HG02884 (cell line): ENCODE data around the gene DNAI1.

Experiments used
- ATAC-seq: cut with Tn5 transposase; IDR thresholded peaks from one replicate; pipeline ENCODE4 v1.9.1; 2021; ENCODE audit warnings: mild to moderate bottlenecking, moderate library complexity; ENCODE audit not compliant: unreplicated experiment

Gene DNAI1

DNA sequence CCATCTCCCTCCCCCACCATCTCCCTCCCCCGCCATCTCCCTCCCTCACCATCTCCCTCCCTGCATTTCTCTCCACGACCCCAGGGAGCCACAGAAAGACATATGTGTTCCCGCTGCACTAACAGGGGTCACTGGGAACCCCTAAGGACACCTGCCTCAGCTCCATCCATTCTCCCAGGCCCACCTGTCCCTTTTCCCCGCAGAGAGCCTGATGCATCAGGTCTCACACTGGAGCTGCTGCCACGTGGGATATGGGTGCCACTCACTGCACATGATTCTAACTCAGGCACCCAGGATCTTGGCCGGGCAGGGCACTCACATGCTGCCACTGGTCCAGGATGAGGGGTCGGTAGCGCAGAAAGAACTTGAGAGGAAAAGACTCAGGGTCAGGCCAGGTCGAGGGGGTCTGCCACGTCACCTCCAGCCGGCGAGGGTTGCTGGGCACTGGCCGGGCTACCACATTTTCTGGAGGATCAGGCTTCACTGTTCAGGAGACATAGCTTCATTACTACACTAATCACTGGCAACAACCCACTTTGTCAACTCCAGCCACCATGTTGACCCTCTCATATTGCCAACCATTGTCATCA is 97.4 kb downstream of the DNAI1 start:
- ATAC-seq, result no peak

DNA sequence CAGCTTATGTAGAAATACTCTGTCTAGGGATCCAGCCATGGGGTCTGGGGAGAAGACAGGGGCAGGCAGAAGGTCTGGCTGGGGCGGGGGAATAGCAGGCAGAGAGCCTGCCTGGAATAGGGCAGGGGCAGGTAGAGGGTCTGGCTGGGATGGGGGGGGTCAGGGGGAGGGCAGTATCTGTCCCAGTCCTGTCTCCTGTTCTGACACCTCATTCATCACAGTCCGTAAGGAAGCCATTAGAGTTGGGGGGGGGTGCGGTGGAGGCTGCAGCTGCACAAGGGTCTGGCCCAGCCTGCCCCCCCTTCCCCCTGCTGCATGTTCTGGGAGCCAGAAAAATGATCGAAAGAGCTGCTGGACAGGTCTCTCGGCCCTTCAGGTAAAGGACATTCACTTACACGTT is 98.3 kb downstream of the DNAI1 start:
- ATAC-seq, result no peak

DNA sequence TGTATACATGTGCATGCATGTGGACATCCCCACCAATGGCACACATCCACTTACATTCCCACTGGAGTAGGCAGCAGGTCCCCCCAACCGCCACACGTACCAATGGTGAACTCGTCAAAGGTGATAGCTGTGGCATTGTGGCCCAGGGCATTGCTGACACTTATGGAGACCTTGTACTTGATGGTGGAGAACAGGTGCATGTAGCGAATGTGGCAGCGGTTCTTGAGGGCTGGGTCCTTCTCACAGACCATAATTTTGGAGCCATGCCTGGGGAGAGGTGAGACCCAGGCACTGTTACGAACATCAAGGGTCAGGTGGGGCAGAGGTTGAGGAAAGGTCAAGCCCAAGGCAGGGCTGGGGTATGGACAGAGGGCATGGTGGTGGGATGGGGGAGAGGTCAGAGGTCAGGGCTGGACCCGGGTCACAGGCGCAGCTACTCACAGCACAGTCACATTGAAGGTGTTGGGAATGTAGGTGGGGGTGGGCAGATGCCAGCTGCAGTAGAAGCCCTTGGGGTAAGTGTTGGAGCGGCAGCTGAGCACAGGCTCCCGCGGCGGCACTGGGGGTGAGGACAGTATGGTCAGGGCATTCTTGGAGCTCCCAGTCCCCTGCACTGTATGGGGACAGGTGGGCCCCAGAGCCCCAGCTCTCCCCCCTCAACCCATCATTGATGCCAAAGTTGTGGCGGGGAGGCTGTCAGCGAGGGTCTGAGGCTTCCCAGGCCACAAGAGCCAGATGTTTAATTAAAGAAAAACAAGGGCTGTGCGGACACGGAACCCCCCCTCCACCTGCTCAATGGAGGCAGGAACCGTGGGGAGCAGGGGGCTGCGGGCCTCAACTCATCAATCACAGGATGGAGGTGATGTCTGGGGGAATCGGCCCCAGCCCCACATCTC is 99.1 kb downstream of the DNAI1 start:
- ATAC-seq, result no peak

DNA sequence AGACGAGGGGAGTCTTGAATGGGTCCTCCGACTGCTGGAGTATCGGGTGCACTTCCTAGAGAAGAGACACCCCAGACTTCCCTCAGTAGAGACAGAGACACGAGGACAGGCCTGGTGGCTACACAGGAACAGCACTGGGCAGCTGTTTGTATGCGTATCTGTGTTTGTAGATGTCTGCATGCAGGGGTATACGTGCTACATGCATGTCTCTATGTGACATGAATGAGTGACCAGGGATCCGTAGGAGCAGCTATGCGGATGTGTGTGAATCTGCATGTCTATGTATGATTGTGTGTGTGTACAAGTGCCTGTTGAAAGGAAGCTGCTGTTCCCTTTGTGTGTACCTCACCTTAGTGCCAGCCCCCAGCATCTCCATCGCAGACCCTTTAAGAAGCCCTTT is 99.8 kb downstream of the DNAI1 start:
- ATAC-seq, result no peak

DNA sequence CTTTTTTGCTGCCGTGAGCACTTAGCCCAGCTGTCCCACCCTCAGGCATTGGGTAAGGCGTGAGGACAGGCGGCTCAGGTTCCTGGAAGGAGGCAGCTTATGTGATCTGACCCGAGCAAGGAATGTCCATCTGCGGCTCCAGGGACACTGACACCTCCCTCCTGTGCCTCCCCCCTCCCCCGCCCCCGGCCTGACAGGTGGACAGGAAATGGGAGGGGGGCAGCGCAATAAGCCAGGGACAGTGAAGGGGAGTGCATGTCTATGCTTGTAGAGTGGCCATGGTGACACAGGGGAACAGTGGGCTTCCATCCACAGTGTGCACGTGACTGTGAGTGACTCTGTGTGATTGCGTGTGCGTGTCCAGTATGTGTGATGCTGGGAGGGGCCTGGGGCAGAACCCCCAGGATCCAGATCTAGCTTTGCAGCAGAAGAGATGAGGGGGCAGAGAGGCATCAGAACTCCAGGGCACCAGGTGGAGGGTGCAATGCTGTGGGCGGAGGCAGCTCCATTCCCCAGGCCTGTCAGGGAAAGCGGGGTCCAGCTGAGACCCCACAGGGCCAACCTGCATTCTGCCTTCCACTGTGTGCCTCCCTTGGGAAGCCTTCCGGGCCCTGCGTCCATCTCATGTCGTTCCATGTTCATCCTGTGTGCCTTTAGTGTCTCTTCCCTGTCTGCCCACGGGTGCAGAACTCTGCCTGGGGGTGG is 100.5 kb downstream of the DNAI1 start:
- ATAC-seq, result no peak

DNA sequence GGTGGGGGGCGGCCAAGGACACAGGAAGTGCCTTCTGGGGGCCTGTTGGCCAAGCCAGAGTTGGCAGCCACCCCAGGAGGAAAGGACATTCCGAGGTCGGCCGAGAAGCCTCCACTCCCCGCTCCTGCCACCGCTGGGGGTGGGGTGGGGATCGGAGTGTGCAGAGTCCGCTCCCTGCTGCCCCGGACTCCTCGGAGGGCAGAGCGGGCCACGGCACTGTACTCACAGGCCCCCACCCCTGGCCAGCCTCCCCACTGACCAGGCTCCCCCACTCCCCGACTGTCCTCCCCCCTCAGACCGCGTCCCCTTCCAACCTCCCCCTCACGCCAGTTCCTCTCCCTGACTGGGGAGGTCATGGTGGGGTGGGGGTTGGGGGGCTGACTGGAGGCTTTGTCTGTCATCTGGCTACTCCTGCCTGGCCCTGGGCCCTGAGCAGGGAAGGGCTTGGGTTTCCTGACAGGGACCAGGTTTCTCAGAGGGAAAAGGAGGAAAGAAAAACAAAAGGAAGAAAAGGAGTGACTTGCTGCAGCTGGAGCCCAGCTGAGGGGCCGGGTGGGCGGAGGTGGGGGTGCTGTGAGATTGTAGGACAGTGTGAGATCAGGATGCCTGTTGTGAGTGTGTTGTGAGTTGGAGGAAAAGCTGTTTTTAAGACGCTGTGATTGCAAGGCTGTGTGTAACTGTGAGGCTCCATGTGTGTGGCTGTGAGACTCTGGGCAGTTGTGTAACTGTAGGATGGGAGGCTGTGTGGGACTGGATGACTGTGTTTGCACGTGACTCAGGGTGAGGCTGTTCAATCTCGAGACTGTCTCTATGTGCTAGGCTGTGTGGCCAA is 101.2 kb downstream of the DNAI1 start:
- no peak for ATAC-seq

DNA sequence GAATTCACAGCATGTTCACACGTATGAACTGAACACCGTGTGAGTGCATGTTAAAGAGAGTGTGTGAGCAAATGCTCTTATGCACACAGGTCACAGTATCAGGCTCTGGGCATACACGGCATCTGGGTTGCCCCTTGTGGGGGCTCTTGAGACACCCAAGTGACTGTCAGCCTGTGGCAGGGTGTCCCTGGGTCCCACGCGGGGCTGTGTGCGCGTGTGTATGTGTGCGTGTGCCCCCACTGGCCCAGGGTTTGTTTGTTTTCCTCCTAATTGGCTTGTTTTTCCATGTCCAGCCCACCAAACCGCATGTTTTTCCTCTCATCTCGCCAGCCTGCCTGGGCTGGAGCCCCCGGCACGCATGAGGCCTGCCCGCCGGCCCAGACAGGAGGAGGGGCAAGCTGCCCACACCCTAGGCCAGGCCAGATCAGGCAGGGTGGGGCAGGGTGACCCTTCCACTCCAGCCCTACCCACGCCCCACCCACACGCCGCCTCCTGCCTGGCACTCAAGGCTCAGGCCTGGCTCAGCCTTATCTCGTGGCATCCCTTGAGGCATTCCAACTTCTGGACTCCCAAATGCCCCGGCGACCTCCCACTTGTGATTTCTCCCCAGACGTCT is 102.1 kb downstream of the DNAI1 start:
- no peak for ATAC-seq

DNA sequence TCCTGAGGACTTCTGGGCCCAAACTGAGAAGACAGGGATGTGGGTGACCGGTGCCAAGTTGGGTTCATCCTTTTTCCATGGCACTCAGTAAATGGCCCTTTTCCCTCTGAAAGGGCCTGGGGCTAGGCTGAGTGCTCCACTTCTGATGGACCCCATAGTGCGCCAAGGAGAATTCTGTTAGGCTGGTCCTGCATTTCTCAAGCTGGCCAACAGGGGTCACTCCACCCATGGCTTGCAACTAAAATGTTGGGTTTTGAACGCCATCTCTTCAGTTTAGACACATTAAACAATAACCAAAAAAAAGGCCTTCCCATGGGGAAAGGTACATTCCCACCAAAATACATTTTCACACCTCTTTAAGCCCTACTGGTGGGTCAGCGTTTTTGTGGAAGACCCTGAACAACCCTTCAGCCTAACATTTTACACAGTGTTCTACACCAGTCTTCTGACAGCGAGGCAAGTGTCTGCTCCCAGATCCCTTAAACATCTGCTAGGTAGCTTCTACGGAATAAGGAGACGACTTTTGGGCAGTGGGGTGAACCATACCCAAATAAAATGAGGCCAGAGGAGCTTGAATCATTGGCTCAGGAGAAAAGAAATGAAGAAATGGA is 103.6 kb downstream of the DNAI1 start:
- ATAC-seq, result no peak

DNA sequence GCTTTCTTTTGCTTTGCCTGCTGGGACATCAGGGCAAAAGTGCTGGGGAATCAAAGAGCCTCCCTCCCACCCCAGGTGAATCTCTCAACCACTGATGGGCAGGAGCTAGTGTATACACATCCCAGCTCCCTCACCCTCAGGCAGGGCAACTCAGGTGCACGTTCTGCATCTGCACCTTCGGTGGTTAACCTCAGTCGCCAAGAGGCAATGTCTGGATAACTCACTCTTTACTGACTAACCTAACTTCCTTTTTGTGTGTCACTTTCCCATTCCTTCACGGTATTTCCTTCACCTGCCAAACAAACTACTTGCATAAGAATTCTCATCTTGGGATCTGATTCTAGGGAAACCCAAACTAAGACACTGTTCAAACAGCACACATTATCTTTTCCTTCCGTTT is 104.7 kb downstream of the DNAI1 start:
- no peak for ATAC-seq

DNA sequence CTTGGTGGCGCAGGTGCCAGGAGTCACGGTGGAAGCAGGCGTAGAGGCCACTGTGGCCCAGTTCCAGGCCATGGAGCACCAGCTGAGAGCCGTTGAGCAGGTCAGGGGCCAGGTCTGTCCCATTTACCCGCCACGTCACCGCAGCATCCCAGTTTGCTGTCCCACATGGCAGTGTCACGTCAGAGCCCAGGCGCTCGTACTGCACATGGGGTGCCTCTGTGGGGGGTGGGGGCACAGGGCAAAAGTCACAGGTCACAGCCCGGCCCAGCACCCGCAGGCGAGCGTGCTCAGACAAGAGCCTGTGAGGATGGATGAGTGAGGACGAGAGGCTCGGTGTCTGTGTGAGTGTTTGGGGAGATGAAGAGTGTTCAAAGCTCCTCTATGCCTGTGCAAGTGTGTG is 106.0 kb downstream of the DNAI1 start:
- ATAC-seq, result no peak

DNA sequence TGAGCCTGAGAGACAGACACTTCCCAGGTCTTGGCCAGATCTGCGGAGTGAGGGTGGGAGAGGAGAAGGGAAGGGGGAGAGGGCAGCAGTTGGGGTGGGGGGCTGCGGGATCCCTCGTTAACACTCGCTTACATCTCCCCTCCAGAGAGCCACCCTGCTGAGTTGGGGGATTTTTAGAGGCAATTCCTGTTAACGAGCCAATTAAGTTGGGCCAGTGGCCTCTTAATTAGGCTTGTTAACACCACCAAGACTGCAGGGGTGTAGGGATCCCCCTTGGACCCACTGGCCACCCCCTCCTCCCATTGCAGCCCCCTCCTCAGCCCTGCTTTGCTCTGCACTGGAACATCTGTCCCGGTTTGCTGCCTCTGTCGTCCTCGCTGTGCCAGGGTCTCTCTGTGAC is 107.3 kb downstream of the DNAI1 start:
- no peak for ATAC-seq

DNA sequence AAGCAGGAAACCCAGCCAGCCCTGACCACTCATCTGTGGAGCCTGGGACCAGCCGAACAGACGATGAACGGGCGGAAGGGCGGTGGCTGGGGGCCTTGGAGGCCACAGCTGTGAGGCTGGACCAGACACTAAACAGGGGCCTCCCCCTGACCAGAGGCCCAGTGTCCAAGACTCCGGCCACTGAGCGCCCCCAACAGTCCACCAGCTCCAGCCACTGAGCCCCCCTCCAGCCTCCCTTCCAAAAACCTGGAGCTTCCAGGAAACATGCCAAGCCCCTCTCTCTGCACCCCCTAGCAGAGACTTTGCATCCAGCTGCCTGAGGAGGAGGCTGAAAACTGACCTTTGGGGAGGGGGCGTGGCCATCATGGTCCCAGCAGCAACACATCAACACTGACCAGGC is 107.7 kb downstream of the DNAI1 start:
- no peak for ATAC-seq

DNA sequence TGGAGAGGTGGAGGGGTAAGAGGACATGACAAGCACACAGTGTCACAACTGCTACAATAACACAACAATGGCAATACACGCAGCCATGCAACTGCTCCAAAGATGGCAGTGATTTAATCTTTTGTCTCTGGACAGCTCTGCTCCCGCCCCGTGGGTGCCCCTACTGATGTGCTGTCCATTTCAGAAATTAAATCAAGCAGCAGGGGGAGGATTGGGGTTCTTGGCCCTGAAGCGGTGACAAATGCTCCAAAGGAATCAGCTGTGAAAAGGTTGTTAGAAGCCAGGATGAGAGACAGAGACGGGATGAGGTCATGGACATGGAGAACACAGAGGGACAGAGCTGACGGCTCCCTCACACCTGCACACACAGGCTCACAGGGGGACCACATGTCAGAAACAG is 108.4 kb downstream of the DNAI1 start:
- no peak for ATAC-seq

DNA sequence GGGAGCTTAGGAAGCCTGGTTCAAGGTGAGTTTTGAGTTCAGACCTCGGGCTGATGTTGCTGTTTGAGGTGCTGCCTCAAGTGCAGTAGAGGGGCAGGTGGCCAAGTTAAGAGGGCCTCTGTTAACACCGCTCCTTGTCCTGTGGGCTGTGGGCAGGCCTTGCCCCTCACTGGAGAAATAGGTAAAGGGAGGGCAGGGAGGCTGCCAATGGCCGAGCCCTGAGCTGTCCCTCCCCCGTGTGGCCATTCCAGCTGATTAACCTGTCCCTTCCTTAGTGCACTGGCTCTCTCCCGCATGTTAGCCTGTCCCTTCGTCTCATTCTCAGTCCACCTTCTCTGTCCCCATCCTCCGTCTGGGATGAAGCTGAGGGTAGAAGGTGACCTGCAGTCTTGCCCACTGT is 109.5 kb downstream of the DNAI1 start:
- ATAC-seq, result no peak

DNA sequence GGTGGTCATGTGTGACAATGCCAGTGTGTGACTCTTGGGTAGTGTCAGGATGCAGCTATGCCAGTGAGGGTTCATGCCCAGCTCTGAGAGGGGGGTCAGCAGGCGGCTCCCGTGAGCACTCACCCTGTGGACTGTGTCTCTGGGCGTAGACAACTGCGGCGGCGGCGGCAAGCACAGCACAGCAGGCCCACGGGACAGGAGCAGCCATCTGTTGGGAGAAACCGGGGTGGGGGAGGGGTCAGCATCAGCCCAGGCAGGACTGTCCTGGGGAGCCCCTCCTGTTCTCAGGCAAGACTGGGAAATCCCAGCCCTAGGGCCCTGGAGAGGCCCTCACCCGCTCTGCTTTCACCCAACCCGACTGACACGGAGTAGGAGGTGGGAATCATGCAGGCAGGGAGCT is 110.2 kb downstream of the DNAI1 start:
- no peak for ATAC-seq

DNA sequence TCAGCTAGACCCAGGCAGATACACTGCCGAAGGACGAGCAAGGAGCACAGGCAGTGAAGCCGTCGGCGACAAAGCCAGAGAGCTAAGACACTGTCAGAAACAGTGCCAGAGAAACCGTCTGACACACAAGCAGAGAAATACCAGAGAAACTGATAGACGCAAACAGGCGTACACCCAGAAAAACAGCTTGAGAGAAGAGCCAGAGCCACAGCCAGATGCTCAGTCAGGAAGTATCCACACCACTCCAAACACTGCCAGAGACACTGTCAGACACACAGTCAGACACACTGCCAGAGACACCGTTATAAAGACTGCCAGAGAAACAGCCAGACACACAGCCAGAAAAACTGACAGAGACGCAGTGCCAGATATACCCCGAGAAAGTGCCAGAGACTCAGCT is 111.8 kb downstream of the DNAI1 start:
- ATAC-seq, result no peak
